Muscle layer of duodenum (tissue), 2 donors: Measurements from ENCODE around the gene FAM3D.

Experiments
- H3K27ac ChIP-seq: one replicate; pipeline ENCODE4 v1.7.0; 2013; ENCODE audit warnings: mild to moderate bottlenecking, low read length
- H3K27me3 ChIP-seq: one replicate; pipeline ENCODE4 v1.7.0; 2013; ENCODE audit warnings: low read depth, mild to moderate bottlenecking, control low read depth, low read length
- H3K36me3 ChIP-seq, 2 donors: one replicate each; pipeline ENCODE4 v1.7.0; 2013; ENCODE audit warnings: low read length in 2 of 2, control low read depth in 1 of 2, mild to moderate bottlenecking in 1 of 2; ENCODE audit not compliant: insufficient read depth in 2 of 2, control insufficient read depth in 1 of 2
- H3K4me1 ChIP-seq, 2 donors: one replicate each; pipeline ENCODE4 v1.7.0; 2013; ENCODE audit warnings: low read length in 2 of 2, mild to moderate bottlenecking in 2 of 2, control low read depth in 1 of 2, moderate library complexity in 1 of 2; ENCODE audit not compliant: insufficient read depth in 2 of 2, control insufficient read depth in 1 of 2
- H3K4me3 ChIP-seq, 2 donors: one replicate each; pipeline ENCODE4 v1.7.0; 2013; ENCODE audit warnings: low read length in 2 of 2, low read depth in 1 of 2, mild to moderate bottlenecking in 1 of 2
- H3K9me3 ChIP-seq, 2 donors: one replicate each; pipeline ENCODE4 v1.7.0; 2013; ENCODE audit warnings: low read length in 2 of 2, control low read depth in 1 of 2, mild to moderate bottlenecking in 1 of 2; ENCODE audit not compliant: control insufficient read depth in 1 of 2
- donor health status: healthy.

FAM3D gene

DNA sequence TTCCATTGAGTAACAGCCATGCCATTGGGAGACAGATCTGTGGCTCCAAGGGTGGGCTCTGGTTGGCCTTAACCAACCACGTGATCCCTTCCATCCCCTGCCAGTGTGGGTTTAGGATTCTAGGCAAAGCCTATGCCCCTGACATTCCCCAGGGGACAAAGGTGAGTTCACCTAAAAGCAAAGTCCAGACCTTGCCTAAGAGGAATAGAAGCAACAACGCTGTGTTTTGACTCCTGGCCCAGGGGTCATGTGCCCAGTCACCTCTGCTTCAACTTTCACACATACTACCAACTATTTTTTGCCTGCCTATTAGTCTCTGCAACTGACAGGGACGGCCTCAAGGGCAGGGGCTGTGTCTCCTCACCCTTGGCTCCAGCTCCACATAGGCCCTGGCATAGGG lies 42.0 kb downstream of the FAM3D start:
- Histone ChIP-seq H3K4me1 (peaks cover 16 to 17% of the 10 kb centered on the region in 2 donors), H3K27ac (no peak overlapping the region), H3K36me3 (no peaks in the 10 kb centered on the region), H3K4me3 (no peak overlapping the region), H3K9me3 (no peaks in the 10 kb centered on the region), H3K27me3 (no peaks in the 10 kb centered on the region)

DNA sequence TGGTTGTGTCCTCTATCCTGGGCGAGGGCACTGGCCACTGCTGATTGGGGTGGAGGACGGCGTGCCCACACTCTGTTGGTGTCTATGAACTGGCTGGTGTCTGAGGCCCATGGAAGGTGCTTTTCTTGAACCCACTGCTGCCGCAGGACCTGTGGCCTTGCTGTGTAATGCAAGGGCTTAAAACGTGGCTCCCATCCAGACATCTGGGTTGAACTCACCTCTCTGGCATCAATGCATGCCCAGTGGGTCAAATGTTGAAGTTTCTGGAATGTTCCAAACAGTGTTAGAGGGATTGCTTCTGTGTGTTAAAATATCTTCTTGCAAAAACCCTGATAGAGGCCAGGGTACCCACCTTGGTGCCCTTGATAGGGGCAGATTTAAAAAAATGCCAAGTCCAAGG lies 42.6 kb downstream of the FAM3D start:
- peaks cover 10 to 12% of the 10 kb centered on the region in 2 donors for H3K4me1 ChIP-seq
- no peaks in the 10 kb centered on the region for H3K27me3 ChIP-seq
- no peak overlapping the region for H3K27ac ChIP-seq
- H3K4me3 ChIP-seq, result no peak overlapping the region
- H3K36me3 ChIP-seq, result no peaks in the 10 kb centered on the region
- no peaks in the 10 kb centered on the region for H3K9me3 ChIP-seq

DNA sequence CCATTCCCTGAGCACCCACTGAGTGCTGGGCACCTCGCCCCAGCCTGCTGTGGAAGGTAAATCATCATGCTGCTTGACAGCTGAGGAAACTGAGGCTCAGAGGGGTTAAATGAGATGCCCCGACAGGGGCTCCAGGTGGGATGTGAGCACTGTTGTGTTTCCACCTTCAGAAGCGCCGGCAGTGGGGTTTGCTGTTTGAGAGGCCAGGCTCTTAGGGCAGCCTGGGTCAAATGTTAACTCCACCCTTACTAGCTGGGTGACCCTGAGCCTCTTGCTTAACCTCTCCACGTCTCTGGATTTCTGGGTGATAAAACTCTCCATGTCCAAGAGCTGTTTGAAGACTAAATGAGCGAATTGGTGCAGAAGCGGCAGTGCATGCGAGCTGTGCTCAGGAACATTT lies 43.1 kb downstream of the FAM3D start:
- H3K27me3 ChIP-seq, result no peaks in the 10 kb centered on the region
- no peak overlapping the region for H3K4me3 ChIP-seq
- peaks cover 7 to 8% of the 10 kb centered on the region in 2 donors for H3K4me1 ChIP-seq
- no peaks in the 10 kb centered on the region for H3K9me3 ChIP-seq
- H3K36me3 ChIP-seq, result no peaks in the 10 kb centered on the region
- H3K27ac ChIP-seq, result no peak overlapping the region

- Histone ChIP-seq H3K4me1 (peaks cover 2 to 7% of the 10 kb centered on the region in 2 donors), H3K27ac (no peak overlapping the region), H3K9me3 (no peaks in the 10 kb centered on the region), H3K4me3 (no peak overlapping the region), H3K36me3 (no peaks in the 10 kb centered on the region), H3K27me3 (no peaks in the 10 kb centered on the region)
These were observed 43.7 kb downstream of the FAM3D start for GRCh38 chr3:58622892-58623291.

- no peaks in the 10 kb centered on the region for H3K36me3 ChIP-seq
- H3K27me3 ChIP-seq, result no peaks in the 10 kb centered on the region
- H3K27ac ChIP-seq, result no peak overlapping the region
- H3K4me1 ChIP-seq, result peaks cover 0 to 6% of the 10 kb centered on the region in 2 donors
- H3K9me3 ChIP-seq, result no peaks in the 10 kb centered on the region
- no peak overlapping the region for H3K4me3 ChIP-seq
These were observed 44.1 kb downstream of the FAM3D start for GRCh38 chr3:58622436-58622835.

- no peak overlapping the region for H3K4me3 ChIP-seq
- H3K27me3 ChIP-seq, result no peaks in the 10 kb centered on the region
- H3K9me3 ChIP-seq, result no peaks in the 10 kb centered on the region
- H3K4me1 ChIP-seq, result no peaks in the 10 kb centered on the region
- no peak overlapping the region for H3K27ac ChIP-seq
- H3K36me3 ChIP-seq, result no peaks in the 10 kb centered on the region
These were observed 45.3 kb downstream of the FAM3D start for GRCh38 chr3:58621086-58621830.

DNA sequence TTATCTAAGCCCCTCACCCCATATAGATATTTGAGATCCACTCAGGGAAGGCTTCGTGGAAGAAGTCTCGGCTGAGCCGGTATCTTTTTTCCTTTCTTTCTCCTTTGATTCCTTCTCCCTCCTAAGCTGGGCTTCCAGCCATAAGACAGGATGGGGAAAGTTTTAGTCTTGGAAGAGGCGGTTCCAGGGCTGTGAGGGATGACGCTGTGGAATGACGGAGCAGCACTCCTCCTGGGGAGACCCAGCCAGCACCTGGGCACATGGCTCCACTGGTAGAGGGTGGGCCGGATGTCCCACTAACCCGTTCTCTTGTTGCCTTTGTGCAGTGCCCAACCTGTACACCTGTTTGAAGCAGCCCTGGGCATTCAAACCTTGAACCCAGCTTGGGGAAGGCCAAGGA lies 46.2 kb downstream of the FAM3D start:
- Histone ChIP-seq H3K36me3 (no peaks in the 10 kb centered on the region), H3K9me3 (no peaks in the 10 kb centered on the region), H3K27me3 (no peaks in the 10 kb centered on the region), H3K4me3 (no peak overlapping the region), H3K4me1 (no peaks in the 10 kb centered on the region), H3K27ac (no peak overlapping the region)

DNA sequence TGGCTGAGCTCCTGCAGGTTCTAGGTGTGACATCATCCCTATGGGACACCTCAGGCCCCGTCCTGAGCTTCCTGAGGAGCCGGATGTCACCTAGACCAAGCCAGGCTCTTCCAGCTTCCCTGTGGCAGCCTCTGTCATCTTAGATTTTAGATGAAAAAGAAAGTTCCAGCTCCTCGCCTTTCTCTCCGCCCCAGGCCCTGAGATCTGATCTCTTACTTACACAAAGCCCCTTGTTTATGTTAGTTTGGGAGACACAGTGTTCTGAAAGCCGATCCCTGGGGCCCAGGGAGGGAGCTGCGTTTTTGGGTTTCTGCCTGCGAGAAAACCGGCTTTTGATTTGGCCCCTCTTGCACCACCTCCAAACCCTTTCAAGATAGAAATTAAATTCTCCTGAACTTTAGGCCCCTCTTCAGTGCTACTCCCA lies 49.2 kb downstream of the FAM3D start:
- no peak overlapping the region for H3K27ac ChIP-seq
- H3K36me3 ChIP-seq, result no peaks in the 10 kb centered on the region
- H3K4me1 ChIP-seq, result no peaks in the 10 kb centered on the region
- H3K27me3 ChIP-seq, result no peaks in the 10 kb centered on the region
- no peaks in the 10 kb centered on the region for H3K9me3 ChIP-seq
- no peak overlapping the region for H3K4me3 ChIP-seq

- Histone ChIP-seq H3K9me3 (no peaks in the 10 kb centered on the region), H3K4me3 (no peak overlapping the region), H3K36me3 (no peaks in the 10 kb centered on the region), H3K27ac (no peak overlapping the region), H3K27me3 (no peaks in the 10 kb centered on the region), H3K4me1 (peaks cover 0 to 5% of the 10 kb centered on the region in 2 donors)
These were observed 53.1 kb downstream of the FAM3D start for GRCh38 chr3:58613236-58614132.

GRCh38 chr3:58612830-58613229 lies 53.7 kb downstream of the FAM3D start:
- Histone ChIP-seq H3K4me3 (no peak overlapping the region), H3K36me3 (no peaks in the 10 kb centered on the region), H3K27me3 (no peaks in the 10 kb centered on the region), H3K9me3 (no peaks in the 10 kb centered on the region), H3K27ac (no peak overlapping the region), H3K4me1 (peaks cover 0 to 5% of the 10 kb centered on the region in 2 donors)

- Histone ChIP-seq H3K4me3 (no peak overlapping the region), H3K27me3 (no peaks in the 10 kb centered on the region), H3K27ac (no peak overlapping the region), H3K9me3 (no peaks in the 10 kb centered on the region), H3K36me3 (no peaks in the 10 kb centered on the region), H3K4me1 (peaks cover 0 to 5% of the 10 kb centered on the region in 2 donors)
These were observed 56.6 kb downstream of the FAM3D start for GRCh38 chr3:58609990-58610389.
